GM12864 (cell line): ENCODE results near the gene AFF1.

Experiments used
- DNase-seq: peaks from one replicate; pipeline ENCODE4 v3.0.0-alpha.2; 2011; ENCODE audit warnings: low read depth
- H3K4me3 ChIP-seq: 2 replicates; pipeline ENCODE4 v1.5.1; 2011; ENCODE audit warnings: mild to moderate bottlenecking, low read depth, low read length, control low read depth
- CTCF ChIP-seq: IDR thresholded peaks from 2 replicates; pipeline ENCODE4 v1.5.1; 2011; ENCODE audit warnings: low read depth, mild to moderate bottlenecking, moderate library complexity, low read length, control low read depth, inconsistent platforms; ENCODE audit errors: missing control alignments

The AFF1 gene

DNA sequence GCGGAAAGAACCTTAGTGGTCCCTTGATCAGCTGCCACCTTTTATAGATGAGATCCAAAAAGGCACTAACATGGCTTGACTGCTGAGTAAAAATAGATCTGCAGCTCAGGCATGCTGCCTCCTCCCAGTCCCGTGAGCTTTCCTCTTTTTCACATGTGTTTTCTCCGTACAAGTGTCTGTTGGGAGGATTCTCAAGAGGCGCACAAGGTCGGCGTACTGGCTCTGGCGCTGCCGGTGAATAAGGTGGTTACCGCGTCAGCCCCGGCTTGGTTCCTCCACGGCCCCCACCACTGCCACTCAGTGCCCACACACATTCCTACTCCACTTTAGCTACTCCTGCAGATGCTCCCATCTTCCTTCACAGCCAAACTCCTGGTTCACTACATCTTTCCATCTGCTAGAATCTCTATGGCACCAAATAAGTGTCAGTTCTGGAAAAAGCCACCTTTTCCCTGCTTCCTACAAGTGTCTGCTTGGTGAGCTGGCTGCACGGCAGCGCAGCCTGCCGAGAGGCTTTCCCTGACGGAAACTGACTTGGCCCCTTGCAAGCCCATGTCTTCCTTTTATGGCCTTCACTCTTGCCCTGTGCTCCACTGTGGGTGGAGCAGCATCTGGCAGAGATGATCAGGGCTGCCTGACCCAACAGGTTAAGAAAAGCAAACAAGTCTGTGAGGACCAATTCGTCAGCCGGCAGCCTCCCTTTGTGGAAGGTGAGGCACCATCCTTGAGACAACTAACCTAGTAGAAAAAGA is 185.8 kb downstream of the AFF1 start:
- no peak overlapping the region for H3K4me3 ChIP-seq
- TF ChIP-seq CTCF = no peak
- DNase-seq = no peak

DNA sequence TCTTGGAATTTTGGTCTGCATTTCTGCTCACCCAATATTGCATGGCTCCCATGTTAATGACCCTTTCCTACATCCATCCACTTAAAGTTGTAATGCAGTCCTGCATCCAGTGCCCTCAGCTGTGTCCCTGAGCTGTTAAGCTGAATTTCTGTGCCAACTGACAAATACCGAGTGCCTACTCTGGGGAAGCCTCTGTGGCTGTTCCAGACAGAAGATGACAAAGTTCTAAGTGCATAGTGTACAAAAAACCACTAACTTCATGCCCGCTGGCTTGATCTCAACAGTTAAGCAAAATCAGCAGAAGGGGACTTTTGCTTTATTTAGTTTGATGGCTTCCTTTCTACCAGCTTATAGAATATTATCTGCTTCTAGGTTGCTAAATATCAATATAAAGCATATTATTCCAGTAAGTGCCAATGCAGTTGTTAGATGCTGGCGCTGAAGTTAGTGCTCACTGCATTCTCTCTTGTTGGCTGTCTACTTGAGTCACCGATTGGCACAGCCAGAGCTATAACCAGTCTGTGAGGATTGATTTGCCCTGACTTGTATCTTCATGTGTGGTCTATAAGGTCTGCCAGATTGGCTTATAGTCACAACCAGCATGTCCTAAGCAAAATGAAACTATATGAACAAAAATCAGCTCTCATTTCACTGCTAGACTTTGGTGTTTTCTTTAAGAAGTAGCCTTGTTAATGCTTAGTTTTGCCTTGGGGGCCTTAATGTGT is 186.7 kb downstream of the AFF1 start:
- DNase-seq = no peak
- no peak overlapping the region for H3K4me3 ChIP-seq
- no peak for TF ChIP-seq CTCF

DNA sequence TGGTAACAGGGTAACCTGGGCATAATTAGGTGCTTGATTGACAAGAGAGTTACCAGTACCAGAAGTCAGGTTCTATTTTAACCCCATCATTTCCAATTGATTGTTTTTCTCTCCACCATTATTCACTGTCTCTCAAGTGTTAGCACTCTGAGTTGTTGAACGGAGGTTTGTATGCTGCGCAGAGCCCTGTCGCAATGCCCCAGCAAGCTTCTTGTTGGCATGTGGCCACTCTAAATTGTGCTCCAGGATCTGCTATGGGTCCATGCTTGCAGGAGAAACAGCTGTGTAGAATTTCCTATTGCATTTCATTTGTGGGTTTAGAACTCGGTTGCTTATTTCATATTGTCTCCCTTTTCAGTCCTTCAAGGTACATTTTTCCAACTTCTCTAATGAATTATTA is 187.4 kb downstream of the AFF1 start:
- no peak for DNase-seq
- TF ChIP-seq CTCF = no peak
- no peak overlapping the region for H3K4me3 ChIP-seq

GRCh38 chr4:87126056-87126455 is 191.2 kb downstream of the AFF1 start:
- DNase-seq = no peak
- H3K4me3 ChIP-seq = no peak overlapping the region
- no peak for TF ChIP-seq CTCF

- TF ChIP-seq CTCF = no peak
These were observed 193.3 kb downstream of the AFF1 start for GRCh38 chr4:87128006-87128705.

GRCh38 chr4:87129681-87130080 is 194.9 kb downstream of the AFF1 start:
- TF ChIP-seq CTCF = no peak
- no peak overlapping the region for H3K4me3 ChIP-seq
- DNase-seq = no peak

More at GRCh38 chr4:87128006-87128705, 193.3 kb downstream of the AFF1 start:
- no peak for DNase-seq
- H3K4me3 ChIP-seq = no peak overlapping the region
